K562 (cell line): ENCODE data around the gene CTSW. TPM values are rescaled to one million over a fixed set of nuclear protein-coding genes. Genes with fewer than 3 reads are reported as not detected.

Source experiments
- BHLHE40 ChIP-seq: IDR thresholded peaks from 2 replicates; pipeline ENCODE4 v1.6.1; 2011; ENCODE audit warnings: low read length, improper control_type of control experiment
- CBX3 ChIP-seq, 2 experiments: IDR thresholded peaks; 1 replicate in 1 of 2; 2 replicates in 1 of 2; pipeline ENCODE4 v1.6.1; 2012; ENCODE audit warnings: inconsistent platforms in 2 of 2, low read length in 2 of 2, borderline replicate concordance in 1 of 2, control low read depth in 1 of 2
- ELF2 ChIP-seq: fragments of 250-450 bp; sonication (Bioruptor Pico); IDR thresholded peaks from 2 replicates; pipeline ENCODE4 v1.5.0; 2021; ENCODE audit warnings: mild to moderate bottlenecking
- GTF2E2 ChIP-seq: fragments of 200-800 bp; sonication (Bioruptor generic); IDR thresholded peaks from 2 replicates; pipeline ENCODE4 v1.6.1; 2016; ENCODE audit warnings: missing genetic modification characterization, missing compliant biosample characterization
- HDAC6 ChIP-seq: IDR thresholded peaks from 2 replicates; pipeline ENCODE4 v1.6.1; 2012; ENCODE audit warnings: low read depth, mild to moderate bottlenecking, control low read depth, inconsistent platforms, low read length, moderate library complexity
- HDGF ChIP-seq: fragments of 450-650 bp; IDR thresholded peaks from 2 replicates; pipeline ENCODE4 v1.6.1; 2016
- KAT2B ChIP-seq: IDR thresholded peaks from one replicate; pipeline ENCODE4 v1.6.1; 2012; ENCODE audit warnings: low read depth, mild to moderate bottlenecking, control low read depth, inconsistent platforms, low read length, moderate library complexity
- LARP7 ChIP-seq: fragments of 450-650 bp; IDR thresholded peaks from 2 replicates; pipeline ENCODE4 v1.6.1; 2016
- MGA ChIP-seq: fragments of 450-650 bp; IDR thresholded peaks from 2 replicates; pipeline ENCODE4 v1.6.1; 2016; ENCODE audit warnings: mild to moderate bottlenecking, moderate library complexity
- OTX1 ChIP-seq: fragments of 450-650 bp; formaldehyde crosslinking; IDR thresholded peaks from 2 replicates; pipeline ENCODE4 v1.4.0; 2022; ENCODE audit warnings: mild to moderate bottlenecking
- polyA plus RNA-seq, 8 experiments: library from polyadenylated mRNA; depleted of rRNA in 4 of 8; stranded (reverse) in 5 of 8; unstranded in 3 of 8; fragments of >200 nt; fragmentation: Nextera tagmentation in 2 of 8; fragmentation: Illumina TruSeq in 1 of 8; extraction: Ambion mirVana in 2 of 8; extraction: Trizol in 1 of 8; gene quantifications; 2 replicates each; pipeline versions ENCODE4 v1.2.1 to v1.2.3, GENCODE V29; 2011 to 2014; ENCODE audit warnings: inconsistent platforms in 1 of 8, missing spikeins in 1 of 8
- total RNA-seq, 7 experiments: library from RNA; depleted of rRNA in 6 of 7; stranded (reverse); fragments of >200 nt in 6 of 7; fragmentation: Illumina TruSeq in 2 of 7; extraction: Trizol in 2 of 7; gene quantifications; 2 replicates each; pipeline versions ENCODE4 v1.2.1 to v1.2.3, GENCODE V29; 2011 to 2021; ENCODE audit warnings: low replicate concordance in 1 of 7
- TF ChIP-seq, protein P1 (sequence below): fragments of 200-800 bp; sonication (Bioruptor generic); IDR thresholded peaks from 2 replicates; pipeline ENCODE4 v1.6.1; 2016; ENCODE audit warnings: missing genetic modification characterization, missing compliant biosample characterization

CTSW gene
- total and polyA plus RNA-seq, 9 of the 15 experiments (the other 6 are each of a cell fraction or from before 2014, with no cell fraction given): 0.04 TPM; not detected in 8

GRCh38 chr11:65899356-65900124 lies 19.9 kb downstream of the CTSW start (continued):
- TF ChIP-seq MGA (peak; percentile 98), HDGF (no peak), CBX3 (IDR thresholded peaks at IDR 0.05; ENCODE audit: borderline replicate concordance in 1 of 2, low read length in 2 of 2) (peak in 1 of 2 experiments; percentile 70; a peak in 1 of 3 replicates), HDAC6 (no peak), GTF2E2 (tag) (peak; percentile 15; the same call in 1 of the 2 replicates), OTX1 (CRISPR knock-in tag) (no peak), ELF2 (CRISPR knock-in tag) (0 out of 2 replicates have a peak, but pooled peaks have one; percentile 56), KAT2B (no peak), LARP7 (0 out of 2 replicates have a peak, but pooled peaks have one; percentile 63), BHLHE40 (peak; percentile 95)
- TF ChIP-seq, protein P1, sequence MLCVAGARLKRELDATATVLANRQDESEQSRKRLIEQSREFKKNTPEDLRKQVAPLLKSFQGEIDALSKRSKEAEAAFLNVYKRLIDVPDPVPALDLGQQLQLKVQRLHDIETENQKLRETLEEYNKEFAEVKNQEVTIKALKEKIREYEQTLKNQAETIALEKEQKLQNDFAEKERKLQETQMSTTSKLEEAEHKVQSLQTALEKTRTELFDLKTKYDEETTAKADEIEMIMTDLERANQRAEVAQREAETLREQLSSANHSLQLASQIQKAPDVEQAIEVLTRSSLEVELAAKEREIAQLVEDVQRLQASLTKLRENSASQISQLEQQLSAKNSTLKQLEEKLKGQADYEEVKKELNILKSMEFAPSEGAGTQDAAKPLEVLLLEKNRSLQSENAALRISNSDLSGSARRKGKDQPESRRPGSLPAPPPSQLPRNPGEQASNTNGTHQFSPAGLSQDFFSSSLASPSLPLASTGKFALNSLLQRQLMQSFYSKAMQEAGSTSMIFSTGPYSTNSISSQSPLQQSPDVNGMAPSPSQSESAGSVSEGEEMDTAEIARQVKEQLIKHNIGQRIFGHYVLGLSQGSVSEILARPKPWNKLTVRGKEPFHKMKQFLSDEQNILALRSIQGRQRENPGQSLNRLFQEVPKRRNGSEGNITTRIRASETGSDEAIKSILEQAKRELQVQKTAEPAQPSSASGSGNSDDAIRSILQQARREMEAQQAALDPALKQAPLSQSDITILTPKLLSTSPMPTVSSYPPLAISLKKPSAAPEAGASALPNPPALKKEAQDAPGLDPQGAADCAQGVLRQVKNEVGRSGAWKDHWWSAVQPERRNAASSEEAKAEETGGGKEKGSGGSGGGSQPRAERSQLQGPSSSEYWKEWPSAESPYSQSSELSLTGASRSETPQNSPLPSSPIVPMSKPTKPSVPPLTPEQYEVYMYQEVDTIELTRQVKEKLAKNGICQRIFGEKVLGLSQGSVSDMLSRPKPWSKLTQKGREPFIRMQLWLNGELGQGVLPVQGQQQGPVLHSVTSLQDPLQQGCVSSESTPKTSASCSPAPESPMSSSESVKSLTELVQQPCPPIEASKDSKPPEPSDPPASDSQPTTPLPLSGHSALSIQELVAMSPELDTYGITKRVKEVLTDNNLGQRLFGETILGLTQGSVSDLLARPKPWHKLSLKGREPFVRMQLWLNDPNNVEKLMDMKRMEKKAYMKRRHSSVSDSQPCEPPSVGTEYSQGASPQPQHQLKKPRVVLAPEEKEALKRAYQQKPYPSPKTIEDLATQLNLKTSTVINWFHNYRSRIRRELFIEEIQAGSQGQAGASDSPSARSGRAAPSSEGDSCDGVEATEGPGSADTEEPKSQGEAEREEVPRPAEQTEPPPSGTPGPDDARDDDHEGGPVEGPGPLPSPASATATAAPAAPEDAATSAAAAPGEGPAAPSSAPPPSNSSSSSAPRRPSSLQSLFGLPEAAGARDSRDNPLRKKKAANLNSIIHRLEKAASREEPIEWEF: no peak
